ENCODE measurements around the gene CD19.

GRCh38 chr16:28917095-28917494 is 14.7 kb upstream of the CD19 start:
- TF ChIP-seq CTCF (IDR thresholded peaks at IDR 0.05; ENCODE audit: low read depth, low read length), result no peak
- no peak for TF ChIP-seq MAX (IDR thresholded peaks at IDR 0.05; ENCODE audit: low read depth, low read length)

Measured in NB4 (cell line).